GM18508 (cell line): ENCODE data around the gene PRKAA2.

Experiments used
- ATAC-seq: cut with Tn5 transposase; IDR thresholded peaks from one replicate; pipeline ENCODE4 v1.9.1; 2021; ENCODE audit warnings: moderate number of reproducible peaks; ENCODE audit not compliant: insufficient read depth, unreplicated experiment

Gene PRKAA2

GRCh38 chr1:56654126-56654923 lies 9.2 kb downstream of the PRKAA2 start:
- ATAC-seq: no peak

DNA sequence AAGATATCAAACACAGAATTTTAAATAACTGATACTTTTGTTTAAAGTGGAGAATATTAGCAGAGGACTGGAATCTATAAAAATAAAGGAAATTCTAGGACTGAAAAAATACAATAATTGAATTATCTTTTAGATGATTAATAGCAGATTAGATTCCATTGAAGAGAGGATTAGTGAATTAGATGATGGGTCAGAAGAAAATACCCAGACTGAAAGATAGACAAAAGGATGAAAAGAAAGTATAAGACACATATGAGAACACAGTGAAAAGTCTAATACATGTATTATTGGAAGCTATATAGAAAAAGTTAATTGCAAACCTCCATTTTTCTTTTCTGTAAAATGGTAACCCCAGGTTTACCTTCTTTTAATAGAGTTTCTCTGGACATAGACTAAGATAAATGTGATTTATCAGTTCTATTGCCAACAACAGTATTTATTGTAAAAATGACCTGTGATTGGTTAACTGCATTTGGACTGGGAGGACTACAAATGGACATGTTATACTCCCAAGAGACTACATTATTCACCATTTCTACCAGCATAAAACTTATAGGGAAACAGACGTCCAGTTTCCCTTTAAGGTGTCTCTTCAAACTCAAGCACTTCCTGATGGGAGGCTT lies 11.0 kb downstream of the PRKAA2 start:
- no peak for ATAC-seq

GRCh38 chr1:56658254-56658653 lies 13.1 kb downstream of the PRKAA2 start:
- ATAC-seq: no peak

GRCh38 chr1:56660293-56660692 lies 15.2 kb downstream of the PRKAA2 start:
- ATAC-seq: no peak

DNA sequence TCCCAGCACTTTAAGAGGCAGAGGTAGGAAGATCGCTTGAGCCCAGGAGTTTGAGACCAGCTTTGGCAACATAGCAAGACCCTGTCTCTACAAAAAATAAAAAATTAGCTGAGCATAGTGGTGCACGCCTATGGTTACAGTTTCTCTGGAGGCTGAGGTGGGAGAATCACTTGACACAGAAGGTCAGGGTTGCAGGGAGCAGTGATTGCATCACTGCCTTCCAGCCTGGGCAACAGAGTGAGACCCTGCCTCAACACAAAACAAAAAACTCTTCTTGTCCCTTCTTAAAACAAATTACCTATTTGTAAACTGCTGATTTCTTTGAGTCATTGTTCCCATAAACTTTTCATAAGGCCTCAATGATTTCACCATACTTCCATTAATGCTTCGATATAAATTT lies 18.7 kb downstream of the PRKAA2 start:
- ATAC-seq: no peak

GRCh38 chr1:56665384-56665783 lies 20.3 kb downstream of the PRKAA2 start:
- no peak for ATAC-seq

- no peak for ATAC-seq
Measured at GRCh38 chr1:56666112-56666608, 21.0 kb downstream of the PRKAA2 start.

- no peak for ATAC-seq
Measured at GRCh38 chr1:56670350-56670749, 25.2 kb downstream of the PRKAA2 start.

DNA sequence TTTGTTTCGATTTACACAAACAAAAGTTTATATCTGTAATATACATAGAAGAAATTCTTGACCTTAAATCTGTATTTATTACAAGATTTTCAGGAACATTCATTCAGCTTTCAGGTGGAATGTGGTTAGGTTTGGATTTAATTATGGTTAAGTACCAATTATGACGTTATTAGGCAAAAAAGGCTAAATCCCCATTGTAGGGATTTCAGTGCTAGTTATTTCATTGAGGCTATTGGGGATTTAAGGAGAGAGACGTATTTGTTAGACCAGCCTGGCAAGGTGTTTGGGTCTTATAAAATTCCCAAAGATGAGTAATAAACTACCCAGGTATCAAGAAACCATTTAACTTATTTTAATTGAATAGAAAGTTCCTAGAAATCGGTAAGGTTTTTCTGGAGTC lies 26.0 kb downstream of the PRKAA2 start:
- no peak for ATAC-seq

DNA sequence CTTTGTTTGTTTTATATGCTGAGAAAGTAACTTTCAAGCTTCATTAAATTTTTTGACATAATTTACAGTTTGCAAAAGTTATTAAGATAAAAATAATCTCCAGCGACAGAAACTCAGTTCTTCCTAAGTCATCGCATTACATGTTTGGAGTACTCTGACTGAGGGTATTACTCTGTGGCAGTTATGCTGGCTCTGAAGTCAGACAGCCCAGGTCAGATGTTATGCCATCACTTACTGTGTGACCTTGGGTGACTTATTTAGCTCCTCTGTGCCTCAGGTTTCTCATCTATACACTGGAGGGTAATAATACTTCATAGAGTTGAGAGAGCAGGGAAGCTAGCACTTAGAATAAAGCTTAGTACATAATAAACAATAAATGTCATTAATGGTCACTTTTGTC lies 26.4 kb downstream of the PRKAA2 start:
- ATAC-seq: no peak

DNA sequence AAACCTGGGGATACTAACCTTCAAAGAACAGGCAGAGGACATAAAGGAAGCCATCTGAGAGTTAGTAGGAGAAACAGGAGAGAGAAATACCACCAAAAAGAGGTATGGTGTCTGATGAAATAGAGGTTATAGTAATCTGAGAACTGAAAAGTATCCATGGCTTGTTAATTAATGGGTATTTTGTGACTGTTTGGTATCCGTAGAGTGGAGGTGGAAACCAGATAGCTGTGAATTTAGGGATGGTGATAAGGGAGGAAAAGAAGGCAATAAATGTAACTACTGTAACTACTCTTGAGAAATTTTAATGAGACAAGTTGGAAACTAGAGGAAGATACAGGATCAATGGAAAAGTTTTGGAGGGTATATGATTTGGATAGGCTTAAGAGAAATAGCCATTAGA lies 27.5 kb downstream of the PRKAA2 start:
- no peak for ATAC-seq

- ATAC-seq: no peak
Measured at GRCh38 chr1:56675763-56676162, 30.6 kb downstream of the PRKAA2 start.

- no peak for ATAC-seq
Measured at GRCh38 chr1:56676571-56677035, 31.5 kb downstream of the PRKAA2 start.

- ATAC-seq: no peak
Measured at GRCh38 chr1:56683569-56683968, 38.5 kb downstream of the PRKAA2 start.

GRCh38 chr1:56686169-56686568 lies 41.1 kb downstream of the PRKAA2 start:
- ATAC-seq: no peak

- ATAC-seq: no peak
Measured at GRCh38 chr1:56688522-56689026, 43.5 kb downstream of the PRKAA2 start.

DNA sequence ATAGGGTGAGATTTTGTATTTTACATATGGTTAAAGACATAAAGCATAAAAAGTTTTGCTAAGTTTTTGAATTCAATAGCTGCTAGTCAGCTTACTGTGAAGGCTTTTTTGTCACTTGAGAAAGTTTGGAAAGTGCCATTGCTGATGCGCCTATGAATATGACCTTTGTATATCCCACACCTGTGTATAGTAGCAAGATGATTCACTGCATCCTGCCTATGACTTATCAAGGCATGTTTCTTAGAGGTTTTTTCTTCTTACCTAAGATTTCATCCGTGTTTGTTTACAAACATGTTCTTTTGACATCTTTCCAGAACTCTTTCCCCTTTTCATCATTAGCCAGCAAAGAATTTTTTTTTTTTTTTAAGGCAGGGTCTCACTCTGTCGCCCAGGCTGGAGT lies 51.5 kb downstream of the PRKAA2 start:
- no peak for ATAC-seq

DNA sequence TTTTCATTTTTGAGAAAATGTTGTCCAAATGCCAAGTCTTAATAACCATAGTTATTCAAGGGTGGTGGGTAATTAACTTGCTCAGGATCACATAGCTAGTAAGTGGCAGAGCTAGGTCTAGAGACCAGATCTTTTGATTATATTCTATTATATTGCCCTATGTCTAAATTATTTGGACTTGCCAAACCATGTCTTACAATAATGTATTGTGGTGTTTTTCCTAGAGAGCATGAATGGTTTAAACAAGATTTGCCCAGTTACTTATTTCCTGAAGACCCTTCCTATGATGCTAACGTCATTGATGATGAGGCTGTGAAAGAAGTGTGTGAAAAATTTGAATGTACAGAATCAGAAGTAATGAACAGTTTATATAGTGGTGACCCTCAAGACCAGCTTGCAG lies 58.6 kb downstream of the PRKAA2 start:
- no peak for ATAC-seq

- no peak for ATAC-seq
Measured at GRCh38 chr1:56707379-56707778, 62.3 kb downstream of the PRKAA2 start.

GRCh38 chr1:56709269-56709880 lies 64.3 kb downstream of the PRKAA2 start:
- ATAC-seq: no peak

DNA sequence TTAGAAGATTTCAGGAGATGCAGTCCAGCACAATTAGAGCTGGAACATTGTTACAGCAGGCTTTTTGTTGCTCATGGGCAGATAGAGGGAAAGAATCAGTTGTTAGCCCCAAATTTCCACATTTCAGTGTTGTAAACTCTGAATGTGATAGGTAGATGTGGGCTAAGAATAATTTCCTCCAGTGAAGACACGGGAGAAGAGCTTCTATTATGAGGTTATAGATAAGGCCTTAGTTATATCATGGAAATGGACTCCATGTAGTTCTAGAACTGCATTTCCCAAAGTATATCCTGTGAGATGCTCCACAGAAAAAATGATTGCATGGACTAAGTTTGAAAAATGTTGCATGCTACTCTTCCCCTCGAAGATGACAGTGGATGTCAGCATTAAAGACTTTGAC lies 64.9 kb downstream of the PRKAA2 start:
- ATAC-seq: no peak
